ENCODE data around the gene CAPN3. TPM values are rescaled to one million over a fixed set of nuclear protein-coding genes. Genes with fewer than 3 reads are reported as not detected.
"Not testable (repeated sequence)": the region's sequence is repeated elsewhere in the genome, so short reads cannot be mapped to it uniquely, and the experiment has no call there.

CAPN3 gene
- total RNA-seq (2012; rRNA removed), result 0.66 and 0.76 TPM in 2 replicates

GRCh38 chr15:42359249-42359648 lies at the start of gene CAPN3:
Gene CAPN3 (plus strand): TSS chr15:42359501. CDS start chr15:42359806, 305 bp downstream.
- H3K27me3 ChIP-seq (ENCODE audit: control insufficient read depth, insufficient read depth, low read length), result no peaks in the 10 kb centered on the region
- no peak within 1 kb of the TSS for H3K9ac ChIP-seq (ENCODE audit: low read depth, low read length)
- no peaks in the 10 kb centered on the region for H3K4me1 ChIP-seq (ENCODE audit: control insufficient read depth, insufficient read depth, low read length)
- H3K36me3 ChIP-seq (ENCODE audit: insufficient read depth, low read length), result peaks cover 7% of the 10 kb centered on the region
- no peak within 1 kb of the TSS for H3K4me2 ChIP-seq (ENCODE audit: low read length)
- H3K9me3 ChIP-seq (replicated peaks; ENCODE audit: low read length), result no peaks in the 10 kb centered on the region
- H3K4me3 ChIP-seq (ENCODE audit: low read length), result no peak within 1 kb of the TSS

DNA sequence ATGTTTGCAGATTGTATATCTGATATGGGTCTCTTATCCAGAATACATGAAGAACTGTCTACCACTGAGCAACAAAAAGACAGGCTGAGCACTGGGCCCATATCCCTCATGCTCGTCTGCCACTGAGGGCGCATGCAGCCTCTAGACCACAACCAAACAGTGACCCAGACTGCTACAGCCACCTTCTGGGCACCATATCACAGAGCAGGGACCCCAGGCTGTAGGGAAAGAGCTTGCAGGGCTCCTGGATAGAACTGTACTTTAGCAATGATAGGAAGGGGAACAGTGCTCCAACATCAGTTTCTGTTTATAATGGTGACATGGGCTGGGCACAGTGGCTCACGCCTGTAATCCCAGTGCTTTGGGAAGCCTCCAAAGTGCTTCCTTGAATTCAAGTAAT lies 45.8 kb upstream of the CAPN3 start:
- Histone ChIP-seq H3K4me2 (ENCODE audit: low read length) (no peak overlapping the region), H3K36me3 (ENCODE audit: insufficient read depth, low read length) (peaks cover 10% of the 10 kb centered on the region), H3K27me3 (ENCODE audit: control insufficient read depth, insufficient read depth, low read length) (no peaks in the 10 kb centered on the region), H3K4me3 (ENCODE audit: low read length) (no peak overlapping the region), H3K9ac (ENCODE audit: low read depth, low read length) (no peak overlapping the region), H3K4me1 (ENCODE audit: control insufficient read depth, insufficient read depth, low read length) (no peaks in the 10 kb centered on the region), H3K9me3 (replicated peaks; ENCODE audit: low read length) (no peaks in the 10 kb centered on the region)

- Histone ChIP-seq H3K36me3 (ENCODE audit: insufficient read depth, low read length) (peaks cover 10% of the 10 kb centered on the region), H3K9me3 (replicated peaks; ENCODE audit: low read length) (no peaks in the 10 kb centered on the region), H3K9ac (ENCODE audit: low read depth, low read length) (no peak overlapping the region), H3K4me2 (ENCODE audit: low read length) (no peak overlapping the region), H3K4me3 (ENCODE audit: low read length) (no peak overlapping the region), H3K4me1 (ENCODE audit: control insufficient read depth, insufficient read depth, low read length) (no peaks in the 10 kb centered on the region), H3K27me3 (ENCODE audit: control insufficient read depth, insufficient read depth, low read length) (no peaks in the 10 kb centered on the region)
Measured at GRCh38 chr15:42314818-42315217, 44.5 kb upstream of the CAPN3 start.

DNA sequence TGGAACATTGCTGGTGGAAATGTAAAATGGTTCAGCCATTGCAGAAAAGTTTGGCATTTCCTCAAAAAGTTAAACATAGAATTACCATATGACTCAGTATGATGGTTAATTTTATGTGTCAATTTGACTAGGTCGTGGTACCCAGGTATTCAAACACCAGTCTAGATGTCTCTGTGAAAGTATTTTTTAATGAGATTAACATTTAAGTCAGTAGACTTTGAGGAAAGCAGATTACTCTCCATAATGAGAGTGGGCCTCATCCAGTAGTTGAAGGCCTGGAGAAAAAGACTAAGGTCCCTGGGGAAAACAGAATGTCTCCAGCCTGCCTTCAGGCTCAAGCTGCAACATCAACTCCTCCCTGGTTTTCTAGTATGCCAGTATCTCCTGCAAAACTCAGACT lies 43.8 kb upstream of the CAPN3 start:
- H3K9me3 ChIP-seq (replicated peaks; ENCODE audit: low read length), result no peaks in the 10 kb centered on the region
- no peak overlapping the region for H3K4me2 ChIP-seq (ENCODE audit: low read length)
- H3K4me3 ChIP-seq (ENCODE audit: low read length), result no peak overlapping the region
- H3K9ac ChIP-seq (ENCODE audit: low read depth, low read length), result no peak overlapping the region
- H3K4me1 ChIP-seq (ENCODE audit: control insufficient read depth, insufficient read depth, low read length), result no peaks in the 10 kb centered on the region
- peaks cover 7% of the 10 kb centered on the region for H3K36me3 ChIP-seq (ENCODE audit: insufficient read depth, low read length)
- H3K27me3 ChIP-seq (ENCODE audit: control insufficient read depth, insufficient read depth, low read length), result no peaks in the 10 kb centered on the region

DNA sequence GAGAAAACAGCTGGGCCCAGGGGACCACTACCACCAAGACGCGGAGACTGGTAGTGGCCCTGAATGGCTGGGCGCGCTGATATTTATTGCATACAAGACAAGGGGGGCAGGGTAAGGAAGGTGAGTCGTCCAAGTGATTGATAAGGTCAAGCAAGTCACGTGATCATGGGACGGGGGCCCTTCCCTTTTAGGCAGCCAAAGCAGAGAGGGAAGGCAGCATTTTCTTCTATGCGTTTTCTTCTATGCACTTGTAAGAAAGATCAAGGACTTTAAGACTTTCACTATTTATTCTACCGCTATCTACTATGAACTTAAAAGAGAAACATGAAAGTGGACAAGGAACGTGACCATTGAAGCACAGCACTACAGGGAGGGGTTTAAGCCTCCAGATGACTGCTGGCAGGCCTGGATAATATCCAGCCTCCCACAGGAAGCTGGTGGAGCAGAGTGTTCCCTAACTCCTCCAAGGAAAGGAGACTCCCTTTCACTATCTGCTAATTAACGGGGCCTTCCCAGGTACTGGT lies 43.0 kb upstream of the CAPN3 start:
- not testable (repeated sequence) for H3K9ac ChIP-seq (ENCODE audit: low read depth, low read length); H3K4me1 ChIP-seq (ENCODE audit: control insufficient read depth, insufficient read depth, low read length); H3K36me3 ChIP-seq (ENCODE audit: insufficient read depth, low read length); H3K4me2 ChIP-seq (ENCODE audit: low read length); H3K27me3 ChIP-seq (ENCODE audit: control insufficient read depth, insufficient read depth, low read length); H3K4me3 ChIP-seq (ENCODE audit: low read length); H3K9me3 ChIP-seq (replicated peaks; ENCODE audit: low read length)

GRCh38 chr15:42319206-42319605 lies 40.1 kb upstream of the CAPN3 start:
- Histone ChIP-seq H3K4me3 (ENCODE audit: low read length) (no peak overlapping the region), H3K4me2 (ENCODE audit: low read length) (no peak overlapping the region), H3K9me3 (replicated peaks; ENCODE audit: low read length) (no peaks in the 10 kb centered on the region), H3K9ac (ENCODE audit: low read depth, low read length) (no peak overlapping the region), H3K27me3 (ENCODE audit: control insufficient read depth, insufficient read depth, low read length) (no peaks in the 10 kb centered on the region), H3K4me1 (ENCODE audit: control insufficient read depth, insufficient read depth, low read length) (no peaks in the 10 kb centered on the region), H3K36me3 (ENCODE audit: insufficient read depth, low read length) (peaks cover 4% of the 10 kb centered on the region)

GRCh38 chr15:42324308-42324707 lies 35.0 kb upstream of the CAPN3 start:
- H3K27me3 ChIP-seq (ENCODE audit: control insufficient read depth, insufficient read depth, low read length), result no peaks in the 10 kb centered on the region
- H3K4me1 ChIP-seq (ENCODE audit: control insufficient read depth, insufficient read depth, low read length), result no peaks in the 10 kb centered on the region
- no peak overlapping the region for H3K4me3 ChIP-seq (ENCODE audit: low read length)
- no peak overlapping the region for H3K4me2 ChIP-seq (ENCODE audit: low read length)
- H3K9ac ChIP-seq (ENCODE audit: low read depth, low read length), result no peak overlapping the region
- H3K9me3 ChIP-seq (replicated peaks; ENCODE audit: low read length), result no peaks in the 10 kb centered on the region
- no peaks in the 10 kb centered on the region for H3K36me3 ChIP-seq (ENCODE audit: insufficient read depth, low read length)

GRCh38 chr15:42329161-42329560 lies 30.1 kb upstream of the CAPN3 start:
- Histone ChIP-seq H3K4me1 (ENCODE audit: control insufficient read depth, insufficient read depth, low read length) (no peaks in the 10 kb centered on the region), H3K4me3 (ENCODE audit: low read length) (no peak overlapping the region), H3K27me3 (ENCODE audit: control insufficient read depth, insufficient read depth, low read length) (no peaks in the 10 kb centered on the region), H3K36me3 (ENCODE audit: insufficient read depth, low read length) (no peaks in the 10 kb centered on the region), H3K4me2 (ENCODE audit: low read length) (no peak overlapping the region), H3K9me3 (replicated peaks; ENCODE audit: low read length) (no peaks in the 10 kb centered on the region), H3K9ac (ENCODE audit: low read depth, low read length) (no peak overlapping the region)

GRCh38 chr15:42329992-42330391 lies 29.3 kb upstream of the CAPN3 start:
- Histone ChIP-seq H3K4me2 (ENCODE audit: low read length) (no peak overlapping the region), H3K4me1 (ENCODE audit: control insufficient read depth, insufficient read depth, low read length) (no peaks in the 10 kb centered on the region), H3K4me3 (ENCODE audit: low read length) (no peak overlapping the region), H3K9me3 (replicated peaks; ENCODE audit: low read length) (no peaks in the 10 kb centered on the region), H3K27me3 (ENCODE audit: control insufficient read depth, insufficient read depth, low read length) (no peaks in the 10 kb centered on the region), H3K36me3 (ENCODE audit: insufficient read depth, low read length) (no peaks in the 10 kb centered on the region), H3K9ac (ENCODE audit: low read depth, low read length) (no peak overlapping the region)

- H3K4me3 ChIP-seq (ENCODE audit: low read length), result no peak overlapping the region
- H3K36me3 ChIP-seq (ENCODE audit: insufficient read depth, low read length), result no peaks in the 10 kb centered on the region
- H3K4me2 ChIP-seq (ENCODE audit: low read length), result no peak overlapping the region
Measured at GRCh38 chr15:42331235-42331634, 28.1 kb upstream of the CAPN3 start.

GRCh38 chr15:42332331-42332730 lies 27.0 kb upstream of the CAPN3 start:
- no peak overlapping the region for H3K4me2 ChIP-seq (ENCODE audit: low read length)
- H3K36me3 ChIP-seq (ENCODE audit: insufficient read depth, low read length), result no peaks in the 10 kb centered on the region
- H3K4me3 ChIP-seq (ENCODE audit: low read length), result no peak overlapping the region

More at GRCh38 chr15:42331235-42331634, 28.1 kb upstream of the CAPN3 start:
- no peaks in the 10 kb centered on the region for H3K4me1 ChIP-seq (ENCODE audit: control insufficient read depth, insufficient read depth, low read length)
- H3K27me3 ChIP-seq (ENCODE audit: control insufficient read depth, insufficient read depth, low read length), result no peaks in the 10 kb centered on the region
- H3K9ac ChIP-seq (ENCODE audit: low read depth, low read length), result no peak overlapping the region
- no peaks in the 10 kb centered on the region for H3K9me3 ChIP-seq (replicated peaks; ENCODE audit: low read length)

GRCh38 chr15:42335074-42335473 lies 24.2 kb upstream of the CAPN3 start:
- no peaks in the 10 kb centered on the region for H3K9me3 ChIP-seq (replicated peaks; ENCODE audit: low read length)
- H3K4me2 ChIP-seq (ENCODE audit: low read length), result no peak overlapping the region
- H3K9ac ChIP-seq (ENCODE audit: low read depth, low read length), result no peak overlapping the region

More at GRCh38 chr15:42332331-42332730, 27.0 kb upstream of the CAPN3 start:
- Histone ChIP-seq H3K9me3 (replicated peaks; ENCODE audit: low read length) (no peaks in the 10 kb centered on the region), H3K4me1 (ENCODE audit: control insufficient read depth, insufficient read depth, low read length) (no peaks in the 10 kb centered on the region), H3K27me3 (ENCODE audit: control insufficient read depth, insufficient read depth, low read length) (no peaks in the 10 kb centered on the region), H3K9ac (ENCODE audit: low read depth, low read length) (no peak overlapping the region)

More at GRCh38 chr15:42335074-42335473, 24.2 kb upstream of the CAPN3 start:
- Histone ChIP-seq H3K27me3 (ENCODE audit: control insufficient read depth, insufficient read depth, low read length) (no peaks in the 10 kb centered on the region), H3K36me3 (ENCODE audit: insufficient read depth, low read length) (no peaks in the 10 kb centered on the region), H3K4me3 (ENCODE audit: low read length) (no peak overlapping the region), H3K4me1 (ENCODE audit: control insufficient read depth, insufficient read depth, low read length) (no peaks in the 10 kb centered on the region)
